ENCODE data around the gene PHYKPL.
A peak's percentile ranks its signal among the peaks of the same experiment; 100 is the strongest.

Gene PHYKPL

GRCh38 chr5:178232124-178232919 lies at the start of gene PHYKPL:
TSS of gene PHYKPL (minus strand) at chr5:178232802. CDS start at chr5:178232550, 252 bp downstream.
- DNase-seq (ENCODE audit: low read depth) = peak; percentile 70
- TF ChIP-seq CTCF (conservative IDR thresholded peaks at IDR 0.05; ENCODE audit: low read depth, low read length) = no peak
- H3K4me3 ChIP-seq (ENCODE audit: low read depth, low read length) = peak within 1 kb of the TSS; percentile 90

- no peak for TF ChIP-seq CTCF (conservative IDR thresholded peaks at IDR 0.05; ENCODE audit: low read depth, low read length)
- no peak overlapping the region for H3K4me3 ChIP-seq (ENCODE audit: low read depth, low read length)
- DNase-seq (ENCODE audit: low read depth) = no peak
Observed at GRCh38 chr5:178282391-178282790, 49.8 kb upstream of the PHYKPL start.

GRCh38 chr5:178281331-178281730 lies 48.7 kb upstream of the PHYKPL start:
- H3K4me3 ChIP-seq (ENCODE audit: low read depth, low read length) = no peak overlapping the region
- no peak for TF ChIP-seq CTCF (conservative IDR thresholded peaks at IDR 0.05; ENCODE audit: low read depth, low read length)
- no peak for DNase-seq (ENCODE audit: low read depth)

DNA sequence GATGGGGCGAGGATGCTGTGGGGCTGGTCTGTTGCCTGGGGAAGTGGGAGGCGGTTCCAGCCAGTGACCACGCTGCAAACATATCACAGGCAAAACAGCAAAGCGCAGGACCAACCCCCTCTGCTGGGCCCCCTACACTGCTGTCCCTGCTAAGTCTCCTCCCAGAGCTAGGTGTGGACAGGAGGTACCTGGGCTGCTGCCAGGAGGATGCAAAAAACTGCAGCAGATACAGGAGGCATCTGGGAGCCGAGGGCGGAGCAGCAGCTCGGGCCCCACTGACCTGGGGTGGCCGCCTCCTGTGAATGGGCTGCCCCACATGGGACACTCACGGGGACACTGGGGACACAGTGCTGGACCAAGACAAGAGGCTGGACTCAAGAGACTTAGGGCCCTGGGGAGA lies 48.0 kb upstream of the PHYKPL start:
- TF ChIP-seq CTCF (conservative IDR thresholded peaks at IDR 0.05; ENCODE audit: low read depth, low read length) = no peak
- no peak overlapping the region for H3K4me3 ChIP-seq (ENCODE audit: low read depth, low read length)
- DNase-seq (ENCODE audit: low read depth) = no peak

DNA sequence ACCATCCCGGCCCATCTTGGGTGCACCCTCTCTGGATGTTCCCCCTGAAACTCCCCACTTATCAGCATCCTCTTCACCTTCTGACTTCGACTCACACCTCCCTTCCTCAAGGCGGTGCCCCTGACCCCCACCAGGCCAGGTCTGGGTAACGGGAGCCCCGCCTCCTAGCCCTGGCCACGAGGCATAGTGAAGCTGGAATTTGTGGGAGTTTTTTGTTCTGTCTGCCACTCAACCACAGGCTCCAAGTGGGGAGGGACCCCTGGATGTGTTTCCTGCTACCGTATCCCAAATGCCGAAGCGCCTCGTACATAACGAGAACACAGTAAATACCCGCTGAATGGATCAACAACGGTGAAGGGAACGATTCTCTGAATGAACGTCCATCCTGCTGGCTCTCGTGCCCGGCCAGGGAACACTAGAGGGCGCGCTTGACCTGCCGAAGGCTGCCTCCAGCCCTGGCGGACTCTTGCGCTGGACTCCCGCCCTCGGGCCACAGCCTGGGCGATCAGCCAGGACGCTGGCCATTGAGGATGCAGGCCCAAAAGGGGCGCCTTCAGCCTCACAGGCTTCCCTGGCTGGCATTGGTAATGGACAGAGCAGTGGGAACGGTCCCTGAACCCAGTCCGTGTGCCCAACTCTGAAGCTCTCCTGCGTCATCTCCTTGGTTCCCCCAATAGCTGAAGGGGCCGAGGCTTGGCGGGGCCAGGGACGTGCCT lies 47.3 kb upstream of the PHYKPL start:
- peak; percentile 99 for TF ChIP-seq CTCF (conservative IDR thresholded peaks at IDR 0.05; ENCODE audit: low read depth, low read length)
- DNase-seq (ENCODE audit: low read depth) = peak; percentile 87

DNA sequence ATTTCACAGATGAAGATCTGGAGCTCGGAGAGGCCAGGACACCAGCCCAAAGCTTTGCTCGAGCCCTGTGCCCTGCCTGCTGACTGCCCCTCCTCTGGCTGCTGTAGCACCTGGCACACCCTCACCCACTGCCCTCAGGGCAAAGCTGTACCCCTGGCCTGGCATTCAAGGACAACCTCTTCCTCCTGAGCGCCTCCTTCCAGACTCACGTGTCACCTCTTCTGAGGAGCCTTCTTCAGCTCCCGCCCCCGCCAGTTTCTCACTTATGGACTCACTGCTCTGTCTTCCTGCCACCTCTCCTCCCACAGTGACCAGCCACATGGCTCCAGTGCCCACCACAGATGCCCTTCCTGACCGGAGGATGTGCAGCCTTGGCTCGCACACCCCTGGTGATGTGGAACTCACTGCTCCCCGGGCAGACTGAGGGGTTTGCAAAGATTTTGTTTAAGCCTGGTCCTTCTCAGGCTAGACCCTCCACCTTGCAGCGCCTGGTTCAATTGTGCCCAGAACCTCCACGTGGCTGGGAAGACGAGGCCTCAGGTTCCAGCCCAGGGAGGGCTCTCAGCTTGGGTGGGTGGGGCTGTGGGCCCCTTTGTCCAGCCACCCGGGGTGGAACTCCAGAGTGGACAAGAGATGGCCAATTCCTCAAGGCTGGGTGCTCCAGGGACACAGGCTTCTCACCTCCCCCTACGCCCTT lies 46.6 kb upstream of the PHYKPL start:
- no peak for TF ChIP-seq CTCF (conservative IDR thresholded peaks at IDR 0.05; ENCODE audit: low read depth, low read length)
- no peak for DNase-seq (ENCODE audit: low read depth)
- H3K4me3 ChIP-seq (ENCODE audit: low read depth, low read length) = no peak overlapping the region

More for the DNA sequence above, 47.3 kb upstream of the PHYKPL start:
- H3K4me3 ChIP-seq (ENCODE audit: low read depth, low read length) = no peak overlapping the region

All from choroid plexus epithelial cell (primary cell).